HG03432 (cell line): ENCODE results near the gene PHLDB2.
"Not testable (repeated sequence)": the region's sequence is repeated elsewhere in the genome, so short reads cannot be mapped to it uniquely, and the experiment has no call there.

ENCODE experiments used
- ATAC-seq: cut with Tn5 transposase; IDR thresholded peaks from one replicate; pipeline ENCODE4 v1.9.1; 2021; ENCODE audit warnings: mild to moderate bottlenecking, moderate library complexity; ENCODE audit not compliant: unreplicated experiment

Gene PHLDB2

GRCh38 chr3:111859061-111859973 is at the start of gene PHLDB2:
TSS of gene PHLDB2 (plus strand) at chr3:111859265. CDS start at chr3:111884078, 24,813 bp downstream.
- ATAC-seq, result peak; percentile 42

- ATAC-seq, result no peak
Observed at GRCh38 chr3:111810909-111811308, 48.2 kb upstream of the PHLDB2 start.

- ATAC-seq, result no peak
Observed at GRCh38 chr3:111811811-111812210, 47.3 kb upstream of the PHLDB2 start.

- ATAC-seq, result no peak
Observed at GRCh38 chr3:111812701-111813100, 46.4 kb upstream of the PHLDB2 start.

GRCh38 chr3:111813441-111813840 is 45.6 kb upstream of the PHLDB2 start:
- no peak for ATAC-seq

GRCh38 chr3:111813979-111814378 is 45.1 kb upstream of the PHLDB2 start:
- ATAC-seq, result no peak

- ATAC-seq, result not testable (repeated sequence)
Observed at GRCh38 chr3:111816771-111817170, 42.3 kb upstream of the PHLDB2 start.

- ATAC-seq, result no peak
Observed at GRCh38 chr3:111819927-111820326, 39.1 kb upstream of the PHLDB2 start.

GRCh38 chr3:111820651-111821050 is 38.4 kb upstream of the PHLDB2 start:
- ATAC-seq, result no peak

- ATAC-seq, result no peak
Observed at GRCh38 chr3:111821891-111822290, 37.2 kb upstream of the PHLDB2 start.

GRCh38 chr3:111822804-111823203 is 36.3 kb upstream of the PHLDB2 start:
- ATAC-seq, result no peak

- no peak for ATAC-seq
Observed at GRCh38 chr3:111823341-111823855, 35.7 kb upstream of the PHLDB2 start.

GRCh38 chr3:111824351-111824750 is 34.7 kb upstream of the PHLDB2 start:
- ATAC-seq, result no peak

GRCh38 chr3:111827871-111828270 is 31.2 kb upstream of the PHLDB2 start:
- ATAC-seq, result no peak

- ATAC-seq, result no peak
Observed at GRCh38 chr3:111828530-111828929, 30.5 kb upstream of the PHLDB2 start.

GRCh38 chr3:111829023-111829422 is 30.0 kb upstream of the PHLDB2 start:
- ATAC-seq, result no peak

GRCh38 chr3:111831840-111832239 is 27.2 kb upstream of the PHLDB2 start:
- ATAC-seq, result no peak

- no peak for ATAC-seq
Observed at GRCh38 chr3:111837112-111837511, 22.0 kb upstream of the PHLDB2 start.

- no peak for ATAC-seq
Observed at GRCh38 chr3:111838133-111838532, 20.9 kb upstream of the PHLDB2 start.

- no peak for ATAC-seq
Observed at GRCh38 chr3:111846039-111846438, 13.0 kb upstream of the PHLDB2 start.

GRCh38 chr3:111846717-111847116 is 12.3 kb upstream of the PHLDB2 start:
- ATAC-seq, result no peak

GRCh38 chr3:111848283-111848682 is 10.8 kb upstream of the PHLDB2 start:
- ATAC-seq, result no peak
